GM12878 (cell line): ENCODE data around the gene RHCG. TPM values are rescaled to one million over a fixed set of nuclear protein-coding genes. Genes with fewer than 3 reads are reported as not detected.

Experiments
- ATAC-seq: fragments of 200-7000 bp; cut with Tn5 transposase; 3 replicates; pipeline ENCODE4 v1.9.1; 2020; ENCODE audit warnings: mild to moderate bottlenecking, moderate library complexity
- BruUV-seq: library from RNA; stranded (reverse); fragments of 400-500 nt; replicated peaks from 2 replicates; lab custom pipeline; 2021; lab: Mats Ljungman, UMichigan
- CTCF ChIA-PET: fragments of 300-600 bp; sonication (Branson Sonifier 250); formaldehyde crosslinking; extraction: SDS; loops from one replicate; lab custom pipeline; 2021; ENCODE audit warnings: inconsistent platforms; lab: Yijun Ruan, JAX
- POLR2A ChIA-PET: fragments of 350-600 bp; formaldehyde crosslinking; extraction: SDS; loops from one replicate; lab custom pipeline; 2021; ENCODE audit warnings: inconsistent platforms; lab: Charles Lee
- RAD21 ChIA-PET: fragments of 300-600 bp; sonication (Branson Sonifier 250); formaldehyde crosslinking; loops from one replicate; lab custom pipeline; 2023; ENCODE audit warnings: antibody characterized with exemption; ENCODE audit not compliant: unreplicated experiment; lab: Charles Lee
- SMC1A ChIA-PET: fragments of 300-600 bp; sonication (Branson Sonifier 250); formaldehyde crosslinking; loops from one replicate; lab custom pipeline; 2023; ENCODE audit not compliant: unreplicated experiment, uncharacterized antibody; lab: Charles Lee
- DNase-seq: peaks from one replicate; pipeline ENCODE4 v3.0.0-alpha.2; 2011; ENCODE audit warnings: low read depth, low spot score
- FAIRE-seq: peaks from 3 replicates; lab custom pipeline; 2011; peaks lifted over from hg19 to GRCh38; lab: Jason Lieb, UNC
- H2AFZ ChIP-seq: 2 replicates; pipeline ENCODE4 v1.6.0; 2011; ENCODE audit warnings: low read depth, low read length, control low read depth; ENCODE audit not compliant: control insufficient read depth
- H3K27ac ChIP-seq: 2 replicates; pipeline ENCODE4 v1.5.1; 2011; ENCODE audit warnings: control low read depth; ENCODE audit not compliant: control insufficient read depth, insufficient read depth
- H3K27me3 ChIP-seq, 2 experiments: replicated peaks in 1 of 2; 2 replicates each; pipeline versions ENCODE4 v1.6.0 to v1.6.1; 2011; ENCODE audit warnings: low read length in 1 of 2; ENCODE audit not compliant: control insufficient read depth in 2 of 2, insufficient read depth in 2 of 2
- H3K36me3 ChIP-seq, 2 experiments: 2 replicates each; pipeline ENCODE4 v1.5.1; 2011; ENCODE audit warnings: low read length in 1 of 2; ENCODE audit not compliant: control insufficient read depth in 2 of 2, insufficient read depth in 2 of 2
- H3K4me1 ChIP-seq: 2 replicates; pipeline ENCODE4 v1.6.1; 2011; ENCODE audit warnings: mild to moderate bottlenecking, low read length, moderate library complexity, mixed read lengths; ENCODE audit not compliant: control insufficient read depth, insufficient read depth
- H3K4me2 ChIP-seq: 2 replicates; pipeline ENCODE4 v1.6.0; 2011; ENCODE audit warnings: control low read depth; ENCODE audit not compliant: control insufficient read depth, insufficient read depth
- H3K4me3 ChIP-seq: fragments of 200-600 bp; sonication (generic); 2 replicates; pipeline ENCODE4 v1.5.1; 2016
- H3K79me2 ChIP-seq: 2 replicates; pipeline ENCODE4 v1.6.0; 2011; ENCODE audit warnings: low read length; ENCODE audit not compliant: control insufficient read depth, insufficient read depth
- H3K9ac ChIP-seq: 2 replicates; pipeline ENCODE4 v1.8.0; 2011; ENCODE audit warnings: low read length, control low read depth, mixed read lengths; ENCODE audit not compliant: control insufficient read depth, insufficient read depth
- H3K9me3 ChIP-seq: replicated peaks from 3 replicates; pipeline ENCODE4 v1.5.1; 2011; ENCODE audit warnings: mild to moderate bottlenecking, low read length; ENCODE audit not compliant: control insufficient read depth, insufficient read depth
- H4K20me1 ChIP-seq: 2 replicates; pipeline ENCODE4 v1.6.0; 2011; ENCODE audit not compliant: control insufficient read depth, insufficient read depth
- CREM ChIP-seq: IDR thresholded peaks from 2 replicates; pipeline ENCODE4 v1.6.1; 2014; ENCODE audit warnings: antibody characterized with exemption, low read depth
- DPF2 ChIP-seq: fragments of 450-650 bp; IDR thresholded peaks from 2 replicates; pipeline ENCODE4 v1.6.1; 2017; ENCODE audit warnings: mild to moderate bottlenecking
- EGR1 ChIP-seq, 2 experiments: IDR thresholded peaks; 1 replicate in 1 of 2; 2 replicates in 1 of 2; pipeline ENCODE4 v1.6.1; 2011 to 2012; ENCODE audit warnings: low read depth in 2 of 2, low read length in 2 of 2, borderline replicate concordance in 1 of 2, mild to moderate bottlenecking in 1 of 2, moderate library complexity in 1 of 2
- ELK1 ChIP-seq: IDR thresholded peaks from 2 replicates; pipeline ENCODE4 v1.6.1; 2012; ENCODE audit warnings: low read depth, low read length, improper control_type of control experiment
- GABPA ChIP-seq: IDR thresholded peaks from 2 replicates; pipeline ENCODE4 v1.6.1; 2014; ENCODE audit warnings: antibody characterized with exemption, low read depth, mild to moderate bottlenecking, inconsistent platforms
- MYC ChIP-seq: IDR thresholded peaks from 2 replicates; pipeline ENCODE4 v1.6.1; 2011; ENCODE audit warnings: mild to moderate bottlenecking, low read length, moderate library complexity, inconsistent platforms; ENCODE audit not compliant: insufficient read depth, insufficient replicate concordance, insufficient read length, severe bottlenecking
- NBN ChIP-seq: fragments of 450-650 bp; IDR thresholded peaks from 2 replicates; pipeline ENCODE4 v1.6.1; 2016
- RAD21 ChIP-seq: IDR thresholded peaks from 2 replicates; pipeline ENCODE4 v1.6.1; 2011; ENCODE audit warnings: mild to moderate bottlenecking, low read depth, low read length, moderate library complexity; ENCODE audit not compliant: insufficient read depth
- WGBS: methylation state at CpG from one replicate; pipeline ENCODE4 v1.1.6; 2016; ENCODE audit warnings: low lambda C conversion rate; ENCODE audit not compliant: insufficient replicate concordance, insufficient coverage; ENCODE audit errors: missing lambda C conversion rate; 5-methylcytosine and 5-hydroxymethylcytosine counted together
- in situ Hi-C: fragments of 300-500 bp; cut with MboI; formaldehyde crosslinking; loops from 9 replicates; pipeline ENCODE4 v1.14.3; 2018; ENCODE audit warnings: mixed read lengths
- intact Hi-C: fragments of 100-400 bp; cut with micrococcal nuclease; formaldehyde crosslinking; loops from one replicate; pipeline ENCODE4 v1.14.2; 2022; ENCODE audit not compliant: unreplicated experiment
- polyA plus RNA-seq, 11 experiments: library from polyadenylated mRNA; depleted of rRNA in 4 of 11; unstranded in 6 of 11; stranded (reverse) in 5 of 11; fragments of >200 nt; fragmentation: Nextera tagmentation in 4 of 11; fragmentation: Illumina TruSeq in 1 of 11; extraction: Ambion mirVana in 4 of 11; extraction: Trizol in 1 of 11; gene quantifications; 1 replicate in 1 of 11; 2 replicates in 10 of 11; pipeline versions ENCODE4 v1.2.1 to v1.2.3, GENCODE V29; 2011 to 2016; ENCODE audit warnings: inconsistent platforms in 2 of 11, missing spikeins in 2 of 11, low read depth in 1 of 11
- total RNA-seq, 4 experiments: library from RNA; depleted of rRNA in 3 of 4; stranded (reverse); fragments of >200 nt in 3 of 4; fragmentation: Illumina TruSeq in 1 of 4; extraction: Trizol in 1 of 4; gene quantifications; 2 replicates each; pipeline versions ENCODE4 v1.2.1 to v1.2.3, GENCODE V29; 2013 to 2021
- TF ChIP-seq, protein P1 (sequence below): fragments of 450-650 bp; IDR thresholded peaks from 2 replicates; pipeline ENCODE4 v1.6.1; 2017; ENCODE audit warnings: mild to moderate bottlenecking, low read depth, inconsistent platforms; ENCODE audit not compliant: poor library complexity, severe bottlenecking
- TF ChIP-seq, protein P2 (sequence below): IDR thresholded peaks from 2 replicates; pipeline ENCODE4 v1.6.1; 2011; ENCODE audit warnings: low read depth, low read length, improper control_type of control experiment, borderline replicate concordance
- TF ChIP-seq, protein P3 (sequence below): IDR thresholded peaks from 2 replicates; pipeline ENCODE4 v1.6.1; 2012; ENCODE audit warnings: low read depth, low read length, improper control_type of control experiment
- TF ChIP-seq, protein P4 (sequence below): fragments of 450-650 bp; IDR thresholded peaks from 2 replicates; pipeline ENCODE4 v1.6.1; 2016; ENCODE audit warnings: mild to moderate bottlenecking, moderate library complexity, borderline replicate concordance
- TF ChIP-seq, protein P5 (sequence below): IDR thresholded peaks from 2 replicates; pipeline ENCODE4 v1.6.1; 2011; ENCODE audit warnings: mild to moderate bottlenecking, low read depth, low read length, moderate library complexity; ENCODE audit not compliant: insufficient replicate concordance

The RHCG gene
- total and polyA plus RNA-seq, 10 of the 15 experiments (the other 5 are each of a cell fraction or from before 2014, with no cell fraction given) = 0.05 to 0.11 TPM; not detected in 8

DNA sequence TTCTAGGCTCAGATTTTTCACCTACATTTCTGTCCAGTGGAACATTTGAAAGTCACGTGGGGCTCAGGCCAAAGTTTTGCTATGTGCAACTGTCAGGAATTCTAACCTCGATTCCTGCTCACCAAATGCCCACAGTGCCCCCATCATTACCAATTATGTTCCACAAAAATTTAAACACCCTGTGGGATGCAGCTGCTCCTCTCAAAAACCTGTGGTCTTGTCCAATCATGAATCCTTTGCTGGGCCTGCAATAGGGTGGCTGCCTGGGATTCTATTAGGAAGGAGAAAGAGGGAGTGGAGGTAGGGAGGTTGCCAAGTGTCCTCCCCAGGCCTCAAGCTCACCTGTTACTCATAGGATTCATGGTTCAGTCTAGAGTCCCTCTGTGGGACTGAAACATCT is 68.1 kb downstream of the RHCG start:
- in situ Hi-C loops = no loop called here
- FAIRE-seq (no peak), ATAC-seq (no peak), DNase-seq (no peak)
- ChIA-PET CTCF (interaction anchor here (2.4 to 6.5 kb wide), 4 partner anchors 11 to 70 kb away, joined by 8 to 94 read pairs (median 59); no protein-coding TSS in a partner anchor), SMC1A (interaction anchor here (0.6 to 1.1 kb wide), 2 partner anchors 9 to 16 kb away, joined by 3 to 5 read pairs; no protein-coding TSS in a partner anchor), POLR2A (no interaction called here), RAD21 (no interaction called here)
- H3K9ac ChIP-seq = no peak overlapping the region
- BruUV-seq = no TSS peak
- peaks cover 2% of the 10 kb centered on the region; the same call in 1 of the 2 replicates for H3K4me1 ChIP-seq
- WGBS = 33% methylated on average over 2 of the region's 2 CpGs
- H2AFZ ChIP-seq = no peak overlapping the region
- no peaks in the 10 kb centered on the region for H3K27me3 ChIP-seq
- no peak overlapping the region for H3K4me3 ChIP-seq
- no peak overlapping the region for H3K27ac ChIP-seq
- intact Hi-C loops = no loop called here
- no peaks in the 10 kb centered on the region for H3K9me3 ChIP-seq
- H4K20me1 ChIP-seq = no peaks in the 10 kb centered on the region
- H3K4me2 ChIP-seq = no peak overlapping the region
- no peaks in the 10 kb centered on the region for H3K79me2 ChIP-seq
- no peaks in the 10 kb centered on the region for H3K36me3 ChIP-seq
- TF ChIP-seq MYC = no peak
- TF ChIP-seq, protein P1, sequence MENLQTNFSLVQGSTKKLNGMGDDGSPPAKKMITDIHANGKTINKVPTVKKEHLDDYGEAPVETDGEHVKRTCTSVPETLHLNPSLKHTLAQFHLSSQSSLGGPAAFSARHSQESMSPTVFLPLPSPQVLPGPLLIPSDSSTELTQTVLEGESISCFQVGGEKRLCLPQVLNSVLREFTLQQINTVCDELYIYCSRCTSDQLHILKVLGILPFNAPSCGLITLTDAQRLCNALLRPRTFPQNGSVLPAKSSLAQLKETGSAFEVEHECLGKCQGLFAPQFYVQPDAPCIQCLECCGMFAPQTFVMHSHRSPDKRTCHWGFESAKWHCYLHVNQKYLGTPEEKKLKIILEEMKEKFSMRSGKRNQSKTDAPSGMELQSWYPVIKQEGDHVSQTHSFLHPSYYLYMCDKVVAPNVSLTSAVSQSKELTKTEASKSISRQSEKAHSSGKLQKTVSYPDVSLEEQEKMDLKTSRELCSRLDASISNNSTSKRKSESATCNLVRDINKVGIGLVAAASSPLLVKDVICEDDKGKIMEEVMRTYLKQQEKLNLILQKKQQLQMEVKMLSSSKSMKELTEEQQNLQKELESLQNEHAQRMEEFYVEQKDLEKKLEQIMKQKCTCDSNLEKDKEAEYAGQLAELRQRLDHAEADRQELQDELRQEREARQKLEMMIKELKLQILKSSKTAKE = no peak
- TF ChIP-seq NBN = no peak
- TF ChIP-seq, protein P2, sequence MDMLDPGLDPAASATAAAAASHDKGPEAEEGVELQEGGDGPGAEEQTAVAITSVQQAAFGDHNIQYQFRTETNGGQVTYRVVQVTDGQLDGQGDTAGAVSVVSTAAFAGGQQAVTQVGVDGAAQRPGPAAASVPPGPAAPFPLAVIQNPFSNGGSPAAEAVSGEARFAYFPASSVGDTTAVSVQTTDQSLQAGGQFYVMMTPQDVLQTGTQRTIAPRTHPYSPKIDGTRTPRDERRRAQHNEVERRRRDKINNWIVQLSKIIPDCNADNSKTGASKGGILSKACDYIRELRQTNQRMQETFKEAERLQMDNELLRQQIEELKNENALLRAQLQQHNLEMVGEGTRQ = no peak
- TF ChIP-seq RAD21 = no peak
- TF ChIP-seq ELK1 = no peak
- TF ChIP-seq GABPA = no peak
- TF ChIP-seq, protein P3, sequence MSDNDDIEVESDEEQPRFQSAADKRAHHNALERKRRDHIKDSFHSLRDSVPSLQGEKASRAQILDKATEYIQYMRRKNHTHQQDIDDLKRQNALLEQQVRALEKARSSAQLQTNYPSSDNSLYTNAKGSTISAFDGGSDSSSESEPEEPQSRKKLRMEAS = no peak
- TF ChIP-seq EGR1 (IDR thresholded peaks at IDR 0.05; ENCODE audit: borderline replicate concordance in 1 of 2, low read depth in 2 of 2, low read length in 2 of 2) = no peak
- TF ChIP-seq, protein P4, sequence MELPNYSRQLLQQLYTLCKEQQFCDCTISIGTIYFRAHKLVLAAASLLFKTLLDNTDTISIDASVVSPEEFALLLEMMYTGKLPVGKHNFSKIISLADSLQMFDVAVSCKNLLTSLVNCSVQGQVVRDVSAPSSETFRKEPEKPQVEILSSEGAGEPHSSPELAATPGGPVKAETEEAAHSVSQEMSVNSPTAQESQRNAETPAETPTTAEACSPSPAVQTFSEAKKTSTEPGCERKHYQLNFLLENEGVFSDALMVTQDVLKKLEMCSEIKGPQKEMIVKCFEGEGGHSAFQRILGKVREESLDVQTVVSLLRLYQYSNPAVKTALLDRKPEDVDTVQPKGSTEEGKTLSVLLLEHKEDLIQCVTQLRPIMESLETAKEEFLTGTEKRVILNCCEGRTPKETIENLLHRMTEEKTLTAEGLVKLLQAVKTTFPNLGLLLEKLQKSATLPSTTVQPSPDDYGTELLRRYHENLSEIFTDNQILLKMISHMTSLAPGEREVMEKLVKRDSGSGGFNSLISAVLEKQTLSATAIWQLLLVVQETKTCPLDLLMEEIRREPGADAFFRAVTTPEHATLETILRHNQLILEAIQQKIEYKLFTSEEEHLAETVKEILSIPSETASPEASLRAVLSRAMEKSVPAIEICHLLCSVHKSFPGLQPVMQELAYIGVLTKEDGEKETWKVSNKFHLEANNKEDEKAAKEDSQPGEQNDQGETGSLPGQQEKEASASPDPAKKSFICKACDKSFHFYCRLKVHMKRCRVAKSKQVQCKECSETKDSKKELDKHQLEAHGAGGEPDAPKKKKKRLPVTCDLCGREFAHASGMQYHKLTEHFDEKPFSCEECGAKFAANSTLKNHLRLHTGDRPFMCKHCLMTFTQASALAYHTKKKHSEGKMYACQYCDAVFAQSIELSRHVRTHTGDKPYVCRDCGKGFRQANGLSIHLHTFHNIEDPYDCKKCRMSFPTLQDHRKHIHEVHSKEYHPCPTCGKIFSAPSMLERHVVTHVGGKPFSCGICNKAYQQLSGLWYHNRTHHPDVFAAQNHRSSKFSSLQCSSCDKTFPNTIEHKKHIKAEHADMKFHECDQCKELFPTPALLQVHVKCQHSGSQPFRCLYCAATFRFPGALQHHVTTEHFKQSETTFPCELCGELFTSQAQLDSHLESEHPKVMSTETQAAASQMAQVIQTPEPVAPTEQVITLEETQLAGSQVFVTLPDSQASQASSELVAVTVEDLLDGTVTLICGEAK = no peak
- TF ChIP-seq DPF2 = no peak
- no peak for TF ChIP-seq CREM
- TF ChIP-seq, protein P5, sequence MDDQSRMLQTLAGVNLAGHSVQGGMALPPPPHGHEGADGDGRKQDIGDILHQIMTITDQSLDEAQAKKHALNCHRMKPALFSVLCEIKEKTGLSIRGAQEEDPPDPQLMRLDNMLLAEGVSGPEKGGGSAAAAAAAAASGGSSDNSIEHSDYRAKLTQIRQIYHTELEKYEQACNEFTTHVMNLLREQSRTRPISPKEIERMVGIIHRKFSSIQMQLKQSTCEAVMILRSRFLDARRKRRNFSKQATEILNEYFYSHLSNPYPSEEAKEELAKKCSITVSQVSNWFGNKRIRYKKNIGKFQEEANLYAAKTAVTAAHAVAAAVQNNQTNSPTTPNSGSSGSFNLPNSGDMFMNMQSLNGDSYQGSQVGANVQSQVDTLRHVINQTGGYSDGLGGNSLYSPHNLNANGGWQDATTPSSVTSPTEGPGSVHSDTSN = no peak
